Spleen (tissue), 11 donors: ENCODE measurements around the gene SETBP1. TPM values are rescaled to one million over a fixed set of nuclear protein-coding genes. Genes with fewer than 3 reads are reported as not detected.

Source experiments
- DNase-seq: peaks from one replicate; pipeline ENCODE4 v3.0.0-alpha.2; 2020
- H3K27ac ChIP-seq, 8 donors: fragments of 200-600 bp; sonication (generic) in 7 of 8; 1 replicate in 4 of 8; 2 replicates in 4 of 8; pipeline versions ENCODE4 v1.5.0 to v1.8.0; 2016 to 2021; ENCODE audit warnings: inconsistent platforms in 4 of 8, mild to moderate bottlenecking in 4 of 8, moderate library complexity in 1 of 8
- H3K27me3 ChIP-seq, 7 donors: fragments of 200-600 bp; sonication (generic) in 6 of 7; replicated peaks in 1 of 7; 1 replicate in 4 of 7; 2 replicates in 3 of 7; pipeline versions ENCODE4 v1.5.0 to v1.8.0; 2016 to 2021; ENCODE audit warnings: inconsistent platforms in 3 of 7, mild to moderate bottlenecking in 1 of 7
- H3K36me3 ChIP-seq, 6 donors: fragments of 200-600 bp; sonication (generic) in 5 of 6; 1 replicate in 4 of 6; 2 replicates in 2 of 6; pipeline versions ENCODE4 v1.5.0 to v1.8.0; 2016 to 2021; ENCODE audit warnings: inconsistent platforms in 2 of 6
- H3K4me1 ChIP-seq, 6 donors: fragments of 200-600 bp; sonication (generic) in 5 of 6; 1 replicate in 3 of 6; 2 replicates in 3 of 6; pipeline versions ENCODE4 v1.5.0 to v1.8.0; 2016 to 2021; ENCODE audit warnings: inconsistent platforms in 3 of 6
- H3K4me3 ChIP-seq, 8 donors: fragments of 200-600 bp; sonication (generic) in 7 of 8; 1 replicate in 4 of 8; 2 replicates in 4 of 8; pipeline versions ENCODE4 v1.5.0 to v1.8.0; 2016 to 2021; ENCODE audit warnings: inconsistent platforms in 4 of 8, mild to moderate bottlenecking in 4 of 8, moderate library complexity in 2 of 8
- H3K9me3 ChIP-seq, 8 donors: fragments of 200-600 bp; sonication (generic) in 7 of 8; 1 replicate in 4 of 8; 2 replicates in 4 of 8; pipeline versions ENCODE4 v1.5.0 to v1.8.0; 2016 to 2021; ENCODE audit warnings: inconsistent platforms in 4 of 8
- CTCF ChIP-seq, 11 experiments: fragments of 200-600 bp in 7 of 11; fragments of 450-650 bp in 4 of 11; sonication (generic) in 4 of 11; IDR thresholded peaks in 8 of 11; conservative IDR thresholded peaks in 3 of 11; 1 replicate in 7 of 11; 2 replicates in 4 of 11; pipeline versions ENCODE4 v1.4.0 to v1.8.0; 2016 to 2021; ENCODE audit warnings: antibody characterized with exemption in 11 of 11, inconsistent platforms in 4 of 11, mild to moderate bottlenecking in 1 of 11
- POLR2A ChIP-seq, 3 donors: fragments of 450-650 bp; IDR thresholded peaks; one replicate each; pipeline ENCODE4 v1.5.1; 2017; ENCODE audit warnings: antibody characterized with exemption in 3 of 3, mild to moderate bottlenecking in 1 of 3
- POLR2AphosphoS5 ChIP-seq, 3 donors: sonication (generic); formaldehyde crosslinking; IDR thresholded peaks; one replicate each; pipeline ENCODE4 v1.5.1; 2017; ENCODE audit warnings: antibody characterized with exemption in 3 of 3
- WGBS, 5 donors: extraction: QIAGEN DNeasy Blood & Tissue Kit in 3 of 5; methylation state at CpG; one replicate each; pipeline versions ENCODE4 v1.1.5 to v1.1.7; 2013 to 2018; 5-methylcytosine and 5-hydroxymethylcytosine counted together
- intact Hi-C: fragments of 100-400 bp; cut with DNase I; formaldehyde crosslinking; loops from one replicate; pipeline ENCODE4 v1.15.0; 2023; ENCODE audit warnings: low total_unique reads
- polyA plus RNA-seq, 3 donors: library from polyadenylated mRNA; stranded (reverse); fragments of 200-250 nt; gene quantifications; one replicate each; pipeline ENCODE4 v1.2.1, GENCODE V29; 2013
- total RNA-seq, 7 donors: library from RNA; depleted of rRNA in 3 of 7; stranded (reverse); fragments of >200 nt in 3 of 7; fragmentation: NEBNext Ultra II Directional in 4 of 7; extraction: Animal tissue kit (Norgen Biotek cat#: 25700) in 4 of 7; gene quantifications; one replicate each; pipeline versions ENCODE4 v1.1.0 to v1.2.1, GENCODE V29; 2016 to 2021
- donor health status: healthy with polysubstance abuse.
- donor health status: DM: no; HTN: no; CAD: no; lungs with moderate emphysema.
- donor health status: DM: no; HTN: no; CAD: no.
- donor health status: Bipolar disorder and iron deficiency.
- donor health status: healthy.
- donor health status: DM: no; HTN: no; CAD: no.
- donor health status: DM: yes; HTN: yes; CAD: no.

The SETBP1 gene
- total and polyA plus RNA-seq, 10 donors, result 2.0 to 50.7 (median 33.1) TPM

- 84 to 100% (median 97%) methylated on average over 3 of the region's 3 CpGs for WGBS, 5 donors
- TF ChIP-seq POLR2A (IDR thresholded peaks at IDR 0.05) (no peak), POLR2AphosphoS5 (IDR thresholded peaks at IDR 0.05) (no peak), CTCF (IDR thresholded peaks at IDR 0.05 in 8 of 11, conservative IDR thresholded peaks at IDR 0.05 in 3 of 11) (no peak)
- H3K27me3 ChIP-seq, result no peaks in the 10 kb centered on the region
- no peak overlapping the region for H3K4me3 ChIP-seq
- no peak overlapping the region for H3K27ac ChIP-seq
- peaks cover 0 to 9% (median 0%) of the 10 kb centered on the region in 6 donors for H3K4me1 ChIP-seq
- H3K36me3 ChIP-seq, result no peaks in the 10 kb centered on the region
- H3K9me3 ChIP-seq, result no peaks in the 10 kb centered on the region
- DNase-seq, result no peak
- intact Hi-C loops, result loop anchor here (10.0 kb wide), 1 partner anchor 177 kb away; the partner anchor contains the start of gene SETBP1
Observed at GRCh38 chr18:44862112-44862511, 181.4 kb downstream of the SETBP1 start.

- WGBS, 5 donors, result 40 to 61% (median 45%) methylated on average over 1 of the region's 1 CpG
Observed at GRCh38 chr18:44866103-44866502, 185.4 kb downstream of the SETBP1 start.

GRCh38 chr18:44869533-44869932 is 188.8 kb downstream of the SETBP1 start:
- WGBS, 5 donors, result 58 to 74% (median 68%) methylated on average over 4 of the region's 4 CpGs
- intact Hi-C loops, result loop anchor here (10.0 kb wide), 1 partner anchor 185 kb away; the partner anchor contains the start of gene SETBP1

More at GRCh38 chr18:44866103-44866502, 185.4 kb downstream of the SETBP1 start:
- Histone ChIP-seq H3K27ac (no peak overlapping the region), H3K4me1 (peaks cover 0 to 10% (median under 1%) of the 10 kb centered on the region in 6 donors), H3K36me3 (peaks cover 0 to 6% (median 0%) of the 10 kb centered on the region in 6 donors), H3K27me3 (no peaks in the 10 kb centered on the region), H3K9me3 (no peaks in the 10 kb centered on the region), H3K4me3 (no peak overlapping the region)
- DNase-seq, result no peak
- TF ChIP-seq POLR2A (IDR thresholded peaks at IDR 0.05) (no peak), POLR2AphosphoS5 (IDR thresholded peaks at IDR 0.05) (no peak), CTCF (IDR thresholded peaks at IDR 0.05 in 8 of 11, conservative IDR thresholded peaks at IDR 0.05 in 3 of 11) (no peak)
- intact Hi-C loops, result loop anchor here (10.0 kb wide), 1 partner anchor 181 kb away; the partner anchor contains the start of gene SETBP1

GRCh38 chr18:44870631-44871502 is 190.2 kb downstream of the SETBP1 start:
- H3K4me3 ChIP-seq, result no peak overlapping the region

More at GRCh38 chr18:44869533-44869932, 188.8 kb downstream of the SETBP1 start:
- Histone ChIP-seq H3K36me3 (peaks cover 0 to 11% (median 0%) of the 10 kb centered on the region in 6 donors), H3K27ac (no peak overlapping the region), H3K9me3 (no peaks in the 10 kb centered on the region), H3K4me3 (no peak overlapping the region), H3K27me3 (no peaks in the 10 kb centered on the region), H3K4me1 (peaks cover 0 to 19% (median 6%) of the 10 kb centered on the region in 6 donors)
- TF ChIP-seq POLR2A (IDR thresholded peaks at IDR 0.05), result no peak
- no peak for DNase-seq

More at GRCh38 chr18:44870631-44871502, 190.2 kb downstream of the SETBP1 start:
- Histone ChIP-seq H3K27me3 (no peaks in the 10 kb centered on the region), H3K4me1 (peaks cover 0 to 15% (median 4%) of the 10 kb centered on the region in 6 donors), H3K27ac (no peak overlapping the region), H3K36me3 (peaks cover 0 to 11% (median 0%) of the 10 kb centered on the region in 6 donors), H3K9me3 (no peaks in the 10 kb centered on the region)
- TF ChIP-seq CTCF (IDR thresholded peaks at IDR 0.05 in 8 of 11, conservative IDR thresholded peaks at IDR 0.05 in 3 of 11), result no peak
- TF ChIP-seq POLR2AphosphoS5 (IDR thresholded peaks at IDR 0.05), result no peak
- TF ChIP-seq POLR2A (IDR thresholded peaks at IDR 0.05), result no peak
- no peak for DNase-seq
- intact Hi-C loops, result no loop called here
- WGBS, 5 donors, result 82 to 95% (median 90%) methylated on average over 11 of the region's 11 CpGs
